RPMI8226 (cell line): ENCODE results near the gene FAM186B.
A peak's percentile ranks its signal among the peaks of the same experiment; 100 is the strongest.

Experiments
- DNase-seq: peaks from one replicate; pipeline ENCODE4 v3.0.0-alpha.2; 2015

FAM186B gene

GRCh38 chr12:49604856-49605255 is 583 bp downstream of the FAM186B start:
- no peak for DNase-seq

DNA sequence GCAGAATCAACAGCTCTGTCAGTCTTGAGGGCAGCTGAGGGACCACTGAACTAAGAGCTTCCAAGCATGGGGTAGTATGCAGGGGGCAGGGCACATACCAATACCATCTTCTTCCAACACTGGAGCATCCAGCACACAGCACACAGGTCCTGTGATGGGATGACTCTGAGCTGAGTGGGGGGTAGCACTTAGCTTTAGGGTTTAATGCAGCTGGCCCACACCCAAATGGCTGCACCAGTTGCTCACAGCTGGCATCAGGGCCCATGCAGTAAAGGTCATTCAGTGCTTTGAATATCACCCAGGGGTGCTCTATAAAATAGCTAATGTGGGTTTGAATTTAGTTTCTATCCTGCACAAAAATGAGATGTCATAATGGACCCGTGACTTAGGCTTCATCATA is 1.7 kb downstream of the FAM186B start:
- no peak for DNase-seq

- no peak for DNase-seq
These were observed 5.5 kb downstream of the FAM186B start for GRCh38 chr12:49599961-49600360.

DNA sequence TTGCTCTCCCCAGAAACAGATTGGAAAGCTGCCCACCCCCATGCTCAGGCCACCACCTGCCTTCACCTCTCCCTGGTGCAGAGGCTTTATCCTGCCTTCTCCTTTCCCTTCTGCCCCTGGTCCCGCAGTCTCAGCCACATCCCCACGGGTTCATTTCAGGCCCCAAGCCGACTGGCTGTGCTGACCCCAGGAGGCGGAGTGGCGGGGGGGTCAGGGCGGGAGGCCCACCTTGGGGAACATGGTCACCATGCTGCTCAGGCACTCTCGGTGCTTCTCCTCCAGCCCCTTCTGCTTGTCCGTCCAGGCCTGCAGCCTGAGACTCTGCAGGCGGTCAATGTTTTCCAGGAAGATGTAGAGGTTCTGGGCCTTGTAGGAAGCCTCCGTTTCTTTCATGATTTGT is 6.9 kb downstream of the FAM186B start:
- DNase-seq: no peak

DNA sequence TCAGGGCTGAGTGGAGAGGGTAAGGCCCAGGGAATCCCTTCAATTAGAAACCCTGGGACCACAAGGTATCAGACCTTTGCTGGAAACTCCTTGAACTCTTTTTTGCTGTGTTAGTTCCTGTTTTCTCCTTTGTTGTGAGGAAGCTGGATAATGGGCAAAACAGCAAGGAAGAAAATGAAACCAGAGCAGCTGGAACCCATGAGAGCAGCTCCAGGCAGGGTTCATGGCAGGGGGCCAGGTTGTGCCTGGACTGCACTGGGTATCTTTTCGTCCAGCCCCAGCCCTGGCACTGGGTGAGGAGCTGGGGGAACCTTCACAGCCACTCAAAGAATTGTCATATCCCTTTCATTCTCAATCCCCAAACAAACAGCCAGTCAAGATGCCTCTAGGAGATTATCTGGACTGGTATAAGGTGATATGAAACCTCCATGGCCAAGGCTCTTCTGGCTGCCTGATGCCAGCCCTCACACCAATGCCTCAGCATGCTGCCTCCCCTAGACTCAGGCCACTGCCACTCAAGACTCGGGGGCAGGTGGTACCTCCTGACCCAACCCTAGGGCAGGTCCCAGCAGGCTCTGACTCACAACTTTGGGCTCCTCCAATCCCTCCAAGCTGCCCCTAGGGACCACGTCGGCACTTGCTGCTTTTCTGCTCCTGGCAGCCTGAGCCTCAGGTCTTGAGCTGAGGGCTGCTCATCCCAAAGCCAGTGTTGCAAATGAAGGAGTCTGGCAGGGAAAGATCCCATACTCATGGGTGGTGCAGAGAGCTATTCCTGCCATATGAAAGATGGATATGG is 16.5 kb downstream of the FAM186B start:
- peak; percentile 23 for DNase-seq

- DNase-seq: no peak
These were observed 17.2 kb downstream of the FAM186B start for GRCh38 chr12:49588281-49588680.

DNA sequence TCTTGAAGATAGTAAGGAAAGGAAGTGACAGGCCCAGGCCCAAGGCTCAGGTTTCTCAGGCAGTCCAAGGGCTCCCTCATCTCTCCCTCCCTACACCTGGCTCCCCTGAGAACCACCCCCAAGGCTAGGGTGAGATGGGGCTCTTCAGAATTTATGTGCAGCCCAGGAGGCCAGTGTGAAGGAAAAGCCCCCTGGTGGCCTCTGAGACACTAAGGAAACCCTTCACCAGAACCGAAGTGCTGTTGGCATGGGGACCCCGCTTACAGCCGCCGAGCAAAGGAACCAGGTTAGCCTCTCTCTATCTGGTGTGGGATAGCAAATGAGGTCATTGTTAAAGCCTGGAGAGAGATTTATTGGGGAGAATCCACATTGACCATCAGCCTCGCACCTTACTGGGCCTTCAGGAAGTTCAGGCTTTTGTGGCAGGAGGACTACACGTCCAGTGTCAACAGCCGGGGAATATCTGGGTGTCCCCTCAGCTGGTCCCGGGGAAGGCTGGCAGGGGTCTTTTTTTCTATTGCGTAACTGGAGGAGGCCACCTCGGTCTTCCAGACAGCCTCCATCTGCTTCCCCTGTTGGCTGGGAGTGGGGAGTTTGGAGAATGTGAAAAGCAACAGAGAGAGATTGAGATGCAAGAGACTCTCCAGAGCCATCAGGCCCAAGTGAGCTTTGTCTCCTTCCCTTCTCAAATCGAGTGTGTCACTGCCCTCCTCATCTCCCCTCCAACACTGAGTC is 18.1 kb downstream of the FAM186B start:
- DNase-seq: no peak

GRCh38 chr12:49585477-49586459 is 19.7 kb downstream of the FAM186B start:
- no peak for DNase-seq

DNA sequence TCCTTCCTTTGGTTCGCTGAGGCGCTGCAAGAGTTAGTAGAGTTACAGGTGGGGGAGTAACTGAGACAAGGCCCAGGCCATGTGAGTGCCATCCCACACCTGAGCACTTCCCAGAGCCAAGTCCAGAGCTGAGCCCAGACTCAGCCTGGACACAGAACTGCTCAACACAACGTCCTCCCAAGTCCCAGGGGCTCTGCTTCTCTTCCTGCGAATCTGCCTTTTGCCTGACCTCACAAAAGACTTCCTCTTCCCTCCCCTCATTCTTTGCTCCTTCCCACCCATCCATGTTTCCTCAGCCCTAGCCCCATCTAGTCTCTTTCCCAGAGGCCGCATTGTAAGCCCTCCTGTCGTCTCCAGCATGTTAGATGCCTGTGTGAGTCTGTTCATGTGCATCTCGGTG is 20.8 kb downstream of the FAM186B start:
- no peak for DNase-seq

GRCh38 chr12:49583366-49584094 is 21.9 kb downstream of the FAM186B start:
- DNase-seq: no peak

DNA sequence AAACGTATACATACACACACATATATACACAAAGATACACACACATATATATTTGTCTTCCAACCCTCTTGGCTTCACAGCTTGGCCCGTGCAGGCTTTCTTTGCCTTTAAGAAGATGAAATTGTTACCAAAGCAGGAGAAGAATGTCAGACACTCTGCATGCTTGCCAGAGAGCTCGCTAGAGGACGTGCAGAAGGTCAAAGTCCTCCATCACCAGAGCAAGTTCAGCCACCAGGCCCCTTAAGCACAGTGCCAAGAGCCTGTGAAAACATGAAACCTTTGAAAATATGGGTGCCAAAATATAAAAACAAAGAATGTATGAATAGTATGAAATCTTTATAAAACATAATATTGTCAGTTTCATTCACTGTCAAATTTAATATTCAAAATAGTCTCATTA is 22.6 kb downstream of the FAM186B start:
- no peak for DNase-seq

GRCh38 chr12:49582201-49582600 is 23.2 kb downstream of the FAM186B start:
- DNase-seq: no peak

DNA sequence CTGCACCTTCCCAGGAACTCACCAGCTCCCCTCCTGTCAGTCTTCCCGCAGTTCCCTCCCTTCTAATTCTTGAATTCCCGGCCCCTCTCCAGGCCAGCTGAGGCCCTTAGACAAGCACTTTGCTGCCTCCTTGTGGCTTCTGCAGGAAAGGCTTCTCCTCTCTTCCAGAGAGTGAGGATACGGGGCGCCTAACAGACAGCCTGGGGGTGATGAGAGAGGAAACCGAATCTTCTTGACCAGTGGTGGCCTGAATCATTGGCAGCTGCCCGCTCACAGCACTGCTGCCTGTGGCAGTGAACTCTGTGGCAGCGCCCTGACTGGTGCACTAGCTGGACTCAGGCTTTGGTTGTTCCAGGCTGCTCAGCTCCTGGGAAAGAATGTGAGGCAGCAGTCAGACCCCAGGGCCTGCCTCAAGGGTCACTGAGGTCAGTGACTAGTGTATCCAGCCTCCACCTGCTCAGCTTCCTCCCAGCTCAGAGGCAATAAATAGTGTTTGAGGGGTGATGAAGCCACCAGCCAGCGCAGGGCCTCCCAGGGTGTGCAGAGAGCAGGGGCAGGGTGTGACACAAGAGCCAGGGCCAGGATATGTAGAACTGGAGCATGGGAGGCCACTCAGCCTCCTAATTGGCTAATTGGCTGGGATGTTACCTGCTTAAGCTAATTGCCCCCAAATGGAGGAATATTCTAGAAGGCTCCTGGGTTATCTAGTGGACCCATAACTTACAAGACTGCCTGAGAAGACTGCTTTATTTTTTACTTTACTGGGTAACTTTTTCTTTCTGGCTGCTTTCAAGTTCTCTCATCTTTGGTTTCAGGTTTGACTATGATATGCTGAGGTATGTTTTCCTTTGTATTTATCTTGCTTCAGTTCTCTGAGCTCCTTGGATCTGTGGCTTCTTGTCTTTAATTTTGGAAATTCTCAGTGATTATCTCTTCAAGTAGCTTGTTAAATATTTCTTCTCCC is 24.6 kb downstream of the FAM186B start:
- peak; percentile 58 for DNase-seq

DNA sequence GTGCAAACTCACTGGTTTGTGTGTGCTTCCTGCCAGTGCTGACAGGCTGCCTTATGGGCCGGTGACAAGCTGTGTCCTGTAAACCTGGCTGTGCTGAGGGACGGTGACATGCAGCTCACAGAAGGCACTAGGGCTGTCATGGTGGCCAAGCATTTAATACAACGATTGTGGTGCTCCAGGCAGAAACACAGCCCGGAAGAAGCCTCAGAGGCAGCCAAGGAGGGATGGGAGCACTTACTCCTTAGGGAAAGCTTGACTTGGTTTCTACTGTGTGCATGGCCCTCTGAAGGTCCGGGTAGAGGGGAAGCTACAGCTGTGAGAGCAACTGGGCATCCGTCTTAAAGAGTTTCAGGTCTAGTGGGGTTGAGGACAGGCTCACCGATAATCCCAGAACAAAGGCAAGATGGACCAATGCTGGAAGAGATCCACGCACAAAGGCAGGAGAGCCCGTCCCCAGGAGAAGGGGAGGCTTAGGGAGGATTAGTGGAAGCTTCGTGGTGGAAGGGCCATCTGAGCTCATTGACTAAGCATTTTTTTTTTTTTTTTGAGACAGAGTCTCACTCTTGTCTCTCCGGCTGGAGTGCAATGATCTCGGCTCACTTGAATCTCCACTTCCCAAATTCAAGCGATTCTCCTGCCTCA is 26.8 kb downstream of the FAM186B start:
- no peak for DNase-seq

DNA sequence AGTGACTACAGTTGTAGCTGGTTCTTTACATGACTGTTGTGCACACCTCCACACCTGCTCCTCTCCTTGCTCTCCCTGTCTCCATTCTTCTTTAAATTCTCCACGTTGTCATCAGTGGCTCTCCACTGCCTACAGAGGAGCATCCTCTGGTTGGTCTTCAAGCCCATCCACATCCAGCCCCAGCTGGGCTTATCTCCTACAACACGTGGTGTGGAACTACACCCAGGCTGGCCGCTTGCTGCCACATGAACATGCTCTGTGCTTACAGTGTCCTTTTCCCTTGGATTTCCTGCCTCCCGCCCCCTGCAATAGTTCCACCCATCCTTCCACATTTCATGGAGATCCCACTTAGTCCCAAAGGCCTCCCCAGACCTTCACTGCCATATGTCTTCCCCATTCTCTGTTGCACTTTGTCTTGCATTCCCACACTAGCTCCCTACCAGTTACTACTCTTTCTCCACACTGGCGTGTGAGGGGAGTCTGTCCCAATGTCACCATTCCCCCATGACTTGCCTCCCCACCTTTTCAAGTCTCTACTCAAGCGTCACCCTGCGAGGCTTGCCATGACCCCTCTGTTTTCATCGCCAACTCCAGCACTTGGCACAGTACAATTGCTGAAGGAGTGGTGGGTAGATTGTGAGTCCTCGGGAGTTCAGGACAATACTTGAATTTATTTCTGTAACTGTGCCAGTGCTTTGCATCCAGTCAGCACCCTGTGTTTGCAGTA is 27.7 kb downstream of the FAM186B start:
- DNase-seq: no peak

DNA sequence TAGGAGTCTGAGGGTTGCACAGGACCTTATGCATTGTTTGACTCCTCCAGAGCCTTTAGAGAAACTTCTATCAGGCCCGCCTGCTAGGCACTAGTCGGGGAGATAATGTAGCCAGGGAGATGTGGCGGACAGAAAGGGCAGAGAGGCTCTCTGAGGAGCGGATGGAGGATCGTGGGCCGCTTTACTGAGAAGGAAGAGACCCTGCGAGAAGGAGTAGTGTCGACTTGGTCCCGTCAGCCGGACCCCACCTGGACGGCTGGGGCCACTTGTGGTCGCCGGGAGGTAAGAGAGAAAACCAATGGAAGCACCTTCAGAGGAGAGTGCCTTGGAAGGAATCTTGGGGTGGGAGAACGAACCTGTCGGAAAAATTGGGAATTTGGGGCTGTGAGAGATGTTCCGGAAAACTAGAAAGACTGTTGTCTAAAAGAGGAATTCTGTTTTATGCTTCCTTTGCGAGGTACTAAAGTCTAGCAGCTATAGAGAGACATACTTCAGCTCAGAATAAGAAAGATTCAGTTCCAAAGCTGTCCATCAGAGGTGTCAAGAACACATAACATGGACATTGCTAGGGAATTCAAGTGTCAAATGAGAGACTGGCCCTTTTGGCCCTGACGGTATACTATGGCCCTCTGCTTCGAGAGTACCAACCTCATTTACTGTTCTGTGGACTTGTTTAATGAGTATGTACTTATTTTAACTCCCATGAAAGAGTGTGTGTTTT is 36.8 kb downstream of the FAM186B start:
- DNase-seq: peak; percentile 48

GRCh38 chr12:49567611-49568441 is 37.6 kb downstream of the FAM186B start, which contains the start of gene MCRS1:
Gene MCRS1, minus strand, starts transcription at chr12:49568142. Its CDS starts 1,411 bp downstream, at chr12:49566731.
- peak; percentile 96 for DNase-seq

GRCh38 chr12:49567302-49567610 is 38.2 kb downstream of the FAM186B start:
- no peak for DNase-seq
